MM.1S (cell line): ENCODE measurements around the gene RASA1.
"Not testable (repeated sequence)": the region's sequence is repeated elsewhere in the genome, so short reads cannot be mapped to it uniquely, and the experiment has no call there.

Experiments used
- EZH2 ChIP-seq: fragments of 300-600 bp; sonication (generic); optimal IDR thresholded peaks from 2 replicates; pipeline ENCODE3; 2017; ENCODE audit warnings: low read depth, mild to moderate bottlenecking, antibody characterized with exemption, low read length, mixed read lengths
- TF ChIP-seq, protein P1 (sequence below): fragments of 300-600 bp; sonication (generic); IDR thresholded peaks from 2 replicates; pipeline ENCODE4 v1.5.1; 2016; ENCODE audit warnings: antibody characterized with exemption, low read length, mixed read lengths

DNA sequence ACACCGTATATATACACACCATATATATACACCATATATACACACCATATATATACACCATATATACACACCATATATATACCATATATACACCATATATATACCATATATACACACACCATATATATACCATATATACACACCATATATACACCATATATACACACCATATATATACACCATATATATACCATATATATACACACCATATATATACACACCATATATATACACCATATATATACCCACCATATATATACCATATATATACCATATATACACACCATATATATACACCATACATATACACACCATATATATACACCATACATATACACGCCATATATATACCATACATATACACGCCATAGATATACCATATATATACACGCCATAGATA lies 19.6 kb downstream of the RASA1 start:
- TF ChIP-seq, protein P1, sequence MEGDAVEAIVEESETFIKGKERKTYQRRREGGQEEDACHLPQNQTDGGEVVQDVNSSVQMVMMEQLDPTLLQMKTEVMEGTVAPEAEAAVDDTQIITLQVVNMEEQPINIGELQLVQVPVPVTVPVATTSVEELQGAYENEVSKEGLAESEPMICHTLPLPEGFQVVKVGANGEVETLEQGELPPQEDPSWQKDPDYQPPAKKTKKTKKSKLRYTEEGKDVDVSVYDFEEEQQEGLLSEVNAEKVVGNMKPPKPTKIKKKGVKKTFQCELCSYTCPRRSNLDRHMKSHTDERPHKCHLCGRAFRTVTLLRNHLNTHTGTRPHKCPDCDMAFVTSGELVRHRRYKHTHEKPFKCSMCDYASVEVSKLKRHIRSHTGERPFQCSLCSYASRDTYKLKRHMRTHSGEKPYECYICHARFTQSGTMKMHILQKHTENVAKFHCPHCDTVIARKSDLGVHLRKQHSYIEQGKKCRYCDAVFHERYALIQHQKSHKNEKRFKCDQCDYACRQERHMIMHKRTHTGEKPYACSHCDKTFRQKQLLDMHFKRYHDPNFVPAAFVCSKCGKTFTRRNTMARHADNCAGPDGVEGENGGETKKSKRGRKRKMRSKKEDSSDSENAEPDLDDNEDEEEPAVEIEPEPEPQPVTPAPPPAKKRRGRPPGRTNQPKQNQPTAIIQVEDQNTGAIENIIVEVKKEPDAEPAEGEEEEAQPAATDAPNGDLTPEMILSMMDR, result not testable (repeated sequence)
- TF ChIP-seq EZH2, result not testable (repeated sequence)
